Endothelial cell of umbilical vein (primary cell): ENCODE measurements around the gene SPC25. TPM values are rescaled to one million over a fixed set of nuclear protein-coding genes. Genes with fewer than 3 reads are reported as not detected.

Experiments used
- BruUV-seq: library from RNA; stranded (reverse); fragments of 400-500 nt; replicated peaks from 2 replicates; lab custom pipeline; 2021; lab: Mats Ljungman, UMichigan
- CTCF ChIA-PET: fragments of 300-600, 350-600 bp; sonication (Branson Sonifier 250); formaldehyde crosslinking; loops from one replicate; lab custom pipeline; 2021; ENCODE audit warnings: antibody characterized with exemption, inconsistent platforms; lab: Charles Lee
- POLR2A ChIA-PET: fragments of 300-600, 350-600 bp; sonication (Branson Sonifier 250); formaldehyde crosslinking; loops from one replicate; lab custom pipeline; 2021; ENCODE audit warnings: antibody characterized with exemption, inconsistent platforms; lab: Charles Lee
- DNase-seq: peaks from one replicate; pipeline ENCODE4 v3.0.0-alpha.2; 2011; ENCODE audit warnings: low read depth, low spot score
- FAIRE-seq: peaks from 2 replicates; lab custom pipeline; 2011; peaks lifted over from hg19 to GRCh38; lab: Jason Lieb, UNC
- H2AFZ ChIP-seq: 2 replicates; pipeline ENCODE4 v1.6.0; 2012; ENCODE audit warnings: low read depth, low read length, control low read depth, inconsistent platforms
- H3K27ac ChIP-seq: 2 replicates; pipeline ENCODE4 v1.5.1; 2011; ENCODE audit warnings: low read depth, mild to moderate bottlenecking, control low read depth, low read length, moderate library complexity; ENCODE audit not compliant: insufficient read depth
- H3K27me3 ChIP-seq, 2 experiments: 2 replicates each; pipeline versions ENCODE4 v1.6.0 to v1.6.1; 2011; ENCODE audit warnings: low read length in 2 of 2, mixed read lengths in 1 of 2; ENCODE audit not compliant: control insufficient read depth in 2 of 2, insufficient read depth in 2 of 2
- H3K36me3 ChIP-seq, 2 experiments: 2 replicates in 1 of 2; 3 replicates in 1 of 2; pipeline ENCODE4 v1.5.1; 2011; ENCODE audit warnings: low read length in 2 of 2, mild to moderate bottlenecking in 1 of 2, moderate library complexity in 1 of 2; ENCODE audit not compliant: control insufficient read depth in 2 of 2, insufficient read depth in 2 of 2; ENCODE audit errors: extremely low read depth in 1 of 2
- H3K4me1 ChIP-seq: 3 replicates; pipeline ENCODE4 v1.5.1; 2011; ENCODE audit warnings: mild to moderate bottlenecking, low read length; ENCODE audit not compliant: control insufficient read depth, insufficient read depth; ENCODE audit errors: extremely low read depth
- H3K4me2 ChIP-seq: 2 replicates; pipeline ENCODE4 v1.6.1; 2011; ENCODE audit warnings: low read length, control low read depth, mixed read lengths; ENCODE audit not compliant: insufficient read depth
- H3K4me3 ChIP-seq, 3 experiments: fragments of 200-600 bp in 1 of 3; sonication (generic), shearing (Covaris generic) in 1 of 3; replicated peaks in 1 of 3; 2 replicates each; pipeline ENCODE4 v1.5.1; 2011 to 2016; ENCODE audit warnings: control low read depth in 3 of 3, low read length in 3 of 3, mild to moderate bottlenecking in 2 of 3, inconsistent platforms in 1 of 3, low read depth in 1 of 3, moderate library complexity in 1 of 3; ENCODE audit not compliant: insufficient read depth in 1 of 3
- H3K79me2 ChIP-seq: 2 replicates; pipeline ENCODE4 v1.6.0; 2012; ENCODE audit warnings: low read length, inconsistent platforms; ENCODE audit not compliant: control insufficient read depth, insufficient read depth
- H3K9ac ChIP-seq: replicated peaks from 2 replicates; pipeline ENCODE3; 2011; ENCODE audit warnings: low read length, control low read depth; ENCODE audit not compliant: insufficient read depth; ENCODE audit errors: extremely low read depth
- H3K9me1 ChIP-seq: replicated peaks from 3 replicates; pipeline ENCODE4 v1.6.0; 2011; ENCODE audit warnings: mild to moderate bottlenecking, low read length; ENCODE audit not compliant: control insufficient read depth, insufficient read depth; ENCODE audit errors: extremely low read depth
- H3K9me3 ChIP-seq: replicated peaks from 2 replicates; pipeline ENCODE4 v1.5.1; 2012; ENCODE audit warnings: low read length, inconsistent platforms; ENCODE audit not compliant: control insufficient read depth, insufficient read depth
- H4K20me1 ChIP-seq: replicated peaks from 2 replicates; pipeline ENCODE3; 2011; ENCODE audit warnings: mild to moderate bottlenecking, low read length; ENCODE audit not compliant: control insufficient read depth, insufficient read depth; ENCODE audit errors: extremely low read depth
- CTCF ChIP-seq, 2 donors: IDR thresholded peaks; 1 replicate in 1 of 2; 2 replicates in 1 of 2; pipeline ENCODE4 v1.5.1; 2011; ENCODE audit warnings: low read length in 2 of 2, mild to moderate bottlenecking in 2 of 2, moderate library complexity in 2 of 2, control low read depth in 1 of 2, inconsistent platforms in 1 of 2, low read depth in 1 of 2; ENCODE audit not compliant: insufficient read depth in 1 of 2; ENCODE audit errors: extremely low read depth in 1 of 2
- EZH2 ChIP-seq: IDR thresholded peaks from 2 replicates; pipeline ENCODE4 v1.6.1; 2012; ENCODE audit warnings: borderline replicate concordance, low read depth, mild to moderate bottlenecking, moderate library complexity, low read length, inconsistent platforms; ENCODE audit not compliant: severe bottlenecking
- FOS ChIP-seq: IDR thresholded peaks from 2 replicates; pipeline ENCODE4 v1.6.1; 2011; ENCODE audit warnings: mild to moderate bottlenecking, low read length, moderate library complexity, borderline replicate concordance; ENCODE audit not compliant: insufficient read depth
- GATA2 ChIP-seq: IDR thresholded peaks from 2 replicates; pipeline ENCODE4 v1.7.0; 2011; ENCODE audit warnings: low read depth, mild to moderate bottlenecking, moderate library complexity, mixed read lengths, low read length; ENCODE audit not compliant: insufficient read length, insufficient read depth
- JUN ChIP-seq: IDR thresholded peaks from 2 replicates; pipeline ENCODE4 v1.6.1; 2011; ENCODE audit warnings: borderline replicate concordance, low read depth; ENCODE audit not compliant: insufficient read length, insufficient read depth
- MAX ChIP-seq: IDR thresholded peaks from 2 replicates; pipeline ENCODE4 v1.6.1; 2011; ENCODE audit not compliant: insufficient read depth, insufficient read length
- MYC ChIP-seq: IDR thresholded peaks from one replicate; pipeline ENCODE4 v1.6.1; 2011; ENCODE audit warnings: mild to moderate bottlenecking, low read depth, low read length
- POLR2A ChIP-seq: IDR thresholded peaks from 2 replicates; pipeline ENCODE4 v1.6.1; 2012; ENCODE audit warnings: low read depth, mild to moderate bottlenecking, control low read depth, low read length
- POLR2AphosphoS5 ChIP-seq: IDR thresholded peaks from 2 replicates; pipeline ENCODE4 v1.6.1; 2012; ENCODE audit warnings: low read depth, mild to moderate bottlenecking, control low read depth, low read length, moderate library complexity; ENCODE audit not compliant: insufficient read depth
- dilution Hi-C: fragments of 300-500 bp; cut with MboI; formaldehyde crosslinking; loops from one replicate; pipeline ENCODE4 v1.15.0; 2019; ENCODE audit warnings: low sequenced_read_pairs; ENCODE audit not compliant: extremely low pct_ligation_motif_present
- intact Hi-C: fragments of 100-400 bp; cut with micrococcal nuclease; formaldehyde crosslinking; loops from one replicate; pipeline ENCODE4 v1.10.0; 2022
- polyA plus RNA-seq, 4 experiments: library from polyadenylated mRNA; depleted of rRNA in 3 of 4; stranded (reverse) in 3 of 4; unstranded in 1 of 4; fragments of >200 nt; gene quantifications; 2 replicates each; pipeline versions ENCODE4 v1.2.1 to v1.2.3, GENCODE V29; 2011 to 2012; ENCODE audit warnings: missing spikeins in 1 of 4
- total RNA-seq: library from RNA; stranded (reverse); gene quantifications from 2 replicates; pipeline ENCODE4 v1.2.3, GENCODE V29; 2021

SPC25 gene
- total and polyA plus RNA-seq, 2 donors (not counting 3 experiments of a cell fraction or from before 2014, with no cell fraction given): 10.1 to 24.2 TPM

DNA sequence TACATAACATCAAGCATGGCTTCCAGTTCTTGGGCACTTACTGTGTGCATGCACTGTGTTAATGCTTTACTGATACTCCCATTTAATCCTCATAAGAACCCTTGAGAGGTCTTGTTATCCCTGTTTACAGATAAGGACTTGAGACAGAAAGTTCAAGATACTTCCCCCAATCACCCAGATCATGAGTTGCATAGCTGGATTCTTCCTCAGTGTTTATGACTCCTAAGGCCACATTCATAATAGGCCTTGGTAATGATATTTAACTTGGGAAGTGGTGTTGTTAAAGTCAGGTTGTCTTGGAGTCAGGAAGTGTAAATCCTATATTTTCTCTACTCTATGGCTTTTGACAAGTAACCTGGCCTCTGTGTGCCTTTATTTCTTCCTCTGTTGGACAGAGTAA lies 65.1 kb downstream of the SPC25 start:
- Histone ChIP-seq H3K4me1 (no peaks in the 10 kb centered on the region), H3K9me1 (no peaks in the 10 kb centered on the region), H2AFZ (no peak overlapping the region), H3K27me3 (no peaks in the 10 kb centered on the region), H3K36me3 (no peaks in the 10 kb centered on the region), H3K79me2 (no peaks in the 10 kb centered on the region), H3K4me3 (no peak overlapping the region), H4K20me1 (no peaks in the 10 kb centered on the region), H3K9me3 (no peaks in the 10 kb centered on the region), H3K27ac (no peak overlapping the region), H3K4me2 (no peak overlapping the region), H3K9ac (no peak overlapping the region)
- CTCF ChIA-PET: interaction anchor here (1.3 kb wide), 1 partner anchor 8 kb away, joined by 3 read pairs; no protein-coding TSS in a partner anchor
- no peak for TF ChIP-seq CTCF (IDR thresholded peaks at IDR 0.05; ENCODE audit: extremely low read depth in 1 of 2, insufficient read depth in 1 of 2, low read depth in 1 of 2, low read length in 2 of 2)
- no peak for TF ChIP-seq POLR2AphosphoS5
- TF ChIP-seq GATA2: no peak
- no peak for TF ChIP-seq EZH2
- no peak for TF ChIP-seq JUN
- TF ChIP-seq POLR2A: no peak
- no peak for TF ChIP-seq MAX
- no peak for TF ChIP-seq MYC
- TF ChIP-seq FOS: no peak
- no TSS peak for BruUV-seq
- DNase-seq: no peak
- dilution Hi-C loops (no loop called here), intact Hi-C loops (no loop called here)
- no peak for FAIRE-seq
- POLR2A ChIA-PET: interaction anchor here (0.6 kb wide), 1 partner anchor 61 kb away, joined by 3 read pairs; no protein-coding TSS in a partner anchor
